Measurements from ENCODE around the gene SLC52A3. TPM values are rescaled to one million over a fixed set of nuclear protein-coding genes. Genes with fewer than 3 reads are reported as not detected.
"Not testable (repeated sequence)": the region's sequence is repeated elsewhere in the genome, so short reads cannot be mapped to it uniquely, and the experiment has no call there.

Gene SLC52A3
- total RNA-seq, 1 experiment from 2014 or later, result 4.2 TPM

GRCh38 chr20:805713-806112, 37.4 kb upstream of the SLC52A3 start:
- peak; percentile 34 for DNase-seq
- no peaks in the 10 kb centered on the region for H3K79me2 ChIP-seq (ENCODE audit: low read length)
- no peak for ATAC-seq
- no peak overlapping the region for H3K4me3 ChIP-seq (ENCODE audit: low read length)
- no peak overlapping the region for H3K27ac ChIP-seq (ENCODE audit: low read length)
- H2AFZ ChIP-seq (ENCODE audit: low read length), result no peak overlapping the region
- peaks cover 4% of the 10 kb centered on the region; the same call in 1 of the 2 replicates for H3K36me3 ChIP-seq (ENCODE audit: low read depth, low read length)
- BruUV-seq (replicated peaks), result no TSS peak
- H3K4me2 ChIP-seq (ENCODE audit: low read length), result no peak overlapping the region
- no peaks in the 10 kb centered on the region for H4K20me1 ChIP-seq (ENCODE audit: low read length)
- no peaks in the 10 kb centered on the region for H3K9me2 ChIP-seq (replicated peaks; ENCODE audit: low read length)
- TF ChIP-seq EZH2phosphoT487 (IDR thresholded peaks at IDR 0.05; ENCODE audit: borderline replicate concordance, low read length) (no peak), EZH2 (IDR thresholded peaks at IDR 0.05; ENCODE audit: low read length, unreplicated experiment) (no peak), CTCF (conservative IDR thresholded peaks at IDR 0.05; ENCODE audit: low read depth, low read length) (no peak)
- no peaks in the 10 kb centered on the region for H3K4me1 ChIP-seq (ENCODE audit: insufficient read depth, low read length)
- H3K27me3 ChIP-seq (ENCODE audit: low read length), result no peaks in the 10 kb centered on the region; the same call in 1 of the 2 replicates
- intact Hi-C loops (cut with micrococcal nuclease), result no loop called here
- H3F3A ChIP-seq (ENCODE audit: low read length, unreplicated experiment), result no peaks in the 10 kb centered on the region
- POLR2A ChIA-PET (ENCODE audit: unreplicated experiment), result no interaction called here
- no peak overlapping the region for H3K9ac ChIP-seq (ENCODE audit: low read length)
- CTCF ChIA-PET, result no interaction called here
- peaks cover 28% of the 10 kb centered on the region for H3K9me3 ChIP-seq (ENCODE audit: low read length)

DNA sequence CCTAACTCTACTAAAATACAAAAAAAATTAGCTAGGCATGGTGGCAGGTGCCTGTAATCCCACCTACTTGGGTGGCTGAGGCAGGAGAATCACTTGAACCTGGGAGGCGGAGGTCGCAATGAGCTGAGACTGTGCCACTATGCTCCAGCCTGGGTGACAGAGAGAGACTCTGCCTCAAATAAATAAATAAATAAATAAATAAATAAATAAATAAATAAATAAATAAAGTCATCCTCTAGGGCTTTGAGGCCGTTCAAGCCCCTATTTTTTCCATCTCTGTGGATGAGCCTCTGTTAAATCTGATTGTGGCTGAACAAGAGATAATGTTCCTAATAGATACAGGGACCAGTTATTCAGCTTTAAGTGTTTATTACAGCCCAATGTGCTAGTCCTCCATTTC, 33.4 kb upstream of the SLC52A3 start:
- Histone ChIP-seq H3K4me1 (ENCODE audit: insufficient read depth, low read length) (no peaks in the 10 kb centered on the region), H3K4me3 (ENCODE audit: low read length) (no peak overlapping the region), H3K9me3 (ENCODE audit: low read length) (peaks cover 14% of the 10 kb centered on the region), H3K79me2 (ENCODE audit: low read length) (no peaks in the 10 kb centered on the region), H3K4me2 (ENCODE audit: low read length) (no peak overlapping the region), H2AFZ (ENCODE audit: low read length) (no peak overlapping the region), H3K9ac (ENCODE audit: low read length) (no peak overlapping the region), H4K20me1 (ENCODE audit: low read length) (no peaks in the 10 kb centered on the region), H3K36me3 (ENCODE audit: low read depth, low read length) (peaks cover 3% of the 10 kb centered on the region; the same call in 1 of the 2 replicates), H3K9me2 (replicated peaks; ENCODE audit: low read length) (no peaks in the 10 kb centered on the region), H3F3A (ENCODE audit: low read length, unreplicated experiment) (no peaks in the 10 kb centered on the region), H3K27me3 (ENCODE audit: low read length) (peaks cover 9% of the 10 kb centered on the region; the same call in 1 of the 2 replicates), H3K27ac (ENCODE audit: low read length) (no peak overlapping the region)
- CTCF ChIA-PET, result no interaction called here
- POLR2A ChIA-PET (ENCODE audit: unreplicated experiment), result no interaction called here
- BruUV-seq (replicated peaks), result no TSS peak
- no peak for DNase-seq
- no peak for ATAC-seq
- TF ChIP-seq CTCF (conservative IDR thresholded peaks at IDR 0.05; ENCODE audit: low read depth, low read length) (no peak), EZH2phosphoT487 (IDR thresholded peaks at IDR 0.05; ENCODE audit: borderline replicate concordance, low read length) (no peak), EZH2 (IDR thresholded peaks at IDR 0.05; ENCODE audit: low read length, unreplicated experiment) (no peak)
- intact Hi-C loops (cut with micrococcal nuclease), result no loop called here

DNA sequence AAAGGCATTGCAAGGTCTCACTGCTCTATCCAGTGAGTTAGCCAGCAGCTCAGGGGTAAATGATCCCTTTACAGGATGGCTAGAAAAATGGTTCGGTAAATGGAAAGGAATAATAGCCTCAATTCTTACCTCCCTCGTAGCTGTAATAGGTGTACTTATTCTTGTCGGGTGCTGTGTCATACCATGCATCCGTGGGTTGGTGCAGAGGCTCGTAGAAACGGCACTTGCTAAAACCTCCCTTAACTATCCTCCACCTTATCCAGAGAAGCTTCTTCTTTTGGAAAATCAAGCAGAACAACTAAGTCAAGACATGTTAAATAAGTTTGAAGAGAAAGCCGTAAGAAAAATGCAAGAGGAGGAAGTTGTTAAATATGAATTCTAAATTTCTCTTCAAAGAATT, 31.7 kb upstream of the SLC52A3 start:
- H3K27me3 ChIP-seq (ENCODE audit: low read length), result peaks cover 25% of the 10 kb centered on the region
- H3K9ac ChIP-seq (ENCODE audit: low read length); H3K4me3 ChIP-seq (ENCODE audit: low read length); POLR2A ChIA-PET (ENCODE audit: unreplicated experiment); H3K4me2 ChIP-seq (ENCODE audit: low read length); H3K79me2 ChIP-seq (ENCODE audit: low read length); H3K4me1 ChIP-seq (ENCODE audit: insufficient read depth, low read length); ATAC-seq; CTCF ChIA-PET; intact Hi-C loops (cut with micrococcal nuclease); H2AFZ ChIP-seq (ENCODE audit: low read length); H4K20me1 ChIP-seq (ENCODE audit: low read length); H3K9me2 ChIP-seq (replicated peaks; ENCODE audit: low read length); BruUV-seq (replicated peaks); H3K9me3 ChIP-seq (ENCODE audit: low read length); H3K27ac ChIP-seq (ENCODE audit: low read length); DNase-seq; H3K36me3 ChIP-seq (ENCODE audit: low read depth, low read length); H3F3A ChIP-seq (ENCODE audit: low read length, unreplicated experiment): not testable (repeated sequence)

- DNase-seq; H3K79me2 ChIP-seq (ENCODE audit: low read length); intact Hi-C loops (cut with micrococcal nuclease); H2AFZ ChIP-seq (ENCODE audit: low read length); H3K27ac ChIP-seq (ENCODE audit: low read length); H3K36me3 ChIP-seq (ENCODE audit: low read depth, low read length); H3K4me2 ChIP-seq (ENCODE audit: low read length); H3F3A ChIP-seq (ENCODE audit: low read length, unreplicated experiment); BruUV-seq (replicated peaks); CTCF ChIA-PET; POLR2A ChIA-PET (ENCODE audit: unreplicated experiment); H3K4me1 ChIP-seq (ENCODE audit: insufficient read depth, low read length); H3K9me2 ChIP-seq (replicated peaks; ENCODE audit: low read length); H3K9me3 ChIP-seq (ENCODE audit: low read length); H3K9ac ChIP-seq (ENCODE audit: low read length); H4K20me1 ChIP-seq (ENCODE audit: low read length); ATAC-seq; H3K4me3 ChIP-seq (ENCODE audit: low read length): not testable (repeated sequence)
- peaks cover 38% of the 10 kb centered on the region for H3K27me3 ChIP-seq (ENCODE audit: low read length)
Measured at GRCh38 chr20:798746-799145, 30.4 kb upstream of the SLC52A3 start.

Measured in PC-3 (cell line).